HG03558 (cell line): ENCODE data around the gene ZNF615.
"Not testable (repeated sequence)": the region's sequence is repeated elsewhere in the genome, so short reads cannot be mapped to it uniquely, and the experiment has no call there.

ENCODE experiments used
- ATAC-seq: cut with Tn5 transposase; IDR thresholded peaks from one replicate; pipeline ENCODE4 v1.9.1; 2021; ENCODE audit warnings: moderate number of reproducible peaks; ENCODE audit not compliant: unreplicated experiment; ENCODE audit errors: extremely low read depth

ZNF615 gene

GRCh38 chr19:52007806-52008557, at the start of gene ZNF615:
Gene ZNF615 (minus strand): TSS chr19:52008211. CDS start chr19:52003711, 4,500 bp downstream.
- ATAC-seq: peak; percentile 85

GRCh38 chr19:52056480-52056879, 48.5 kb upstream of the ZNF615 start:
- not testable (repeated sequence) for ATAC-seq

- not testable (repeated sequence) for ATAC-seq
Measured at GRCh38 chr19:52051736-52052135, 43.7 kb upstream of the ZNF615 start.

GRCh38 chr19:52048555-52049501, 40.8 kb upstream of the ZNF615 start, which contains the start of gene ZNF432:
Gene ZNF432 (minus strand): TSS chr19:52048838. CDS start chr19:52046868, 1,970 bp downstream.
- peak; percentile 51 for ATAC-seq

- ATAC-seq: no peak
Measured at GRCh38 chr19:52039169-52039568, 31.2 kb upstream of the ZNF615 start.

- ATAC-seq: no peak
Measured at GRCh38 chr19:52034051-52034728, 26.2 kb upstream of the ZNF615 start.

GRCh38 chr19:52028780-52029123, 20.7 kb upstream of the ZNF615 start:
- no peak for ATAC-seq

GRCh38 chr19:52028027-52028779, 20.2 kb upstream of the ZNF615 start, which contains the start of gene ZNF614:
Gene ZNF614 (minus strand): TSS chr19:52028379. CDS start chr19:52025745, 2,634 bp downstream.
- ATAC-seq: peak; percentile 38

- not testable (repeated sequence) for ATAC-seq
Measured at GRCh38 chr19:52026255-52026990, 18.4 kb upstream of the ZNF615 start.

GRCh38 chr19:52024478-52024877, 16.5 kb upstream of the ZNF615 start:
- ATAC-seq: not testable (repeated sequence)

GRCh38 chr19:52022193-52022592, 14.2 kb upstream of the ZNF615 start:
- ATAC-seq: no peak

- ATAC-seq: no peak
Measured at GRCh38 chr19:52020506-52020905, 12.5 kb upstream of the ZNF615 start.

GRCh38 chr19:52010674-52011073, 2.7 kb upstream of the ZNF615 start:
- ATAC-seq: no peak

GRCh38 chr19:52007451-52007805, 583 bp downstream of the ZNF615 start:
- no peak for ATAC-seq

- ATAC-seq: no peak
Measured at GRCh38 chr19:51994048-51994644, 13.9 kb downstream of the ZNF615 start.

GRCh38 chr19:51993422-51993821, 14.6 kb downstream of the ZNF615 start:
- no peak for ATAC-seq

- no peak for ATAC-seq
Measured at GRCh38 chr19:51986309-51987291, 21.4 kb downstream of the ZNF615 start, which contains the start of gene ZNF350. Gene ZNF350 (minus strand): TSS chr19:51986840. CDS start chr19:51974360, 12,480 bp downstream.
